ENCODE measurements around the gene CFDP1.

DNA sequence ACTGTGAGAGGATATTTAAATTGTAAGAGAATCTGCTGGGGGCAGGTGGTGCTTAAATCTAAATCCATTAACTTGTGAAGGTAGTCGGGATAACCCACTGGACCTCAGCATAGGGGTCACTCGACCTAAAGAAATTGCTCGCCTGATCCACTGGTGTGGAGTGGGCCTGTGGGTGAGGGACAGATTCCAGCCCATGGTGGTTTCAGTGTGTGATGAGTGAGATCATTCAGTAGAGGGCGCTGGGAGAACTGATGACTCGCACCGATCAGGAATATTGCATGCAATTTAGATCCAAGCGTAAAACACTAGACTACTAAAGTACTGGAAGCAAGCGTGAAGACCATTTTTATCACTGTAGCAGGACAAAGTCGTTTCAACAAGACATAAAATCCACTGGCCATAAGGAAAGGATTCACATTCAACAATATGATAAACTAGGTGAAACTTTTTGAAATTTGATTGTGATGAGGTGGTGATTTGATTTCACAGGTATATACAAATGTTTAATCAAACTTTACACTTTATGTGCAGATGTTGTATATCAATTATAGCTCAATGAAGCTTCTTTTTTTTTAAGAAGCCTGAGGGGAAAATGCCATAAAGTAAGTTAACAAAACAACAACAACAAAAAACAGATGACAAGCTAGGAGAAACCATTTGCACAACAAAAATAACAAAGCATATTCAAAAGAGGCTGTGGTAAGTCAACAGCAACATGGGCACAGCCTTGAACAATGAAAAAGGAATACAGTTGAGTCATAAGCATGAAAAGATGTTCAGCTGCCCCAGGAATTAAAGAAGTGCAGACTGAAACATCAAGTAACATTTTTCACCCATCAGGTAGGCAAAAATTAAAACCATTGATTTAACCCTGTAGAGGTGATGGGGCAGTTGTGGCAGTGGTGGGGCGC, 38.7 kb upstream of the CFDP1 start:
- no peak for TF ChIP-seq EZH2 (IDR thresholded peaks at IDR 0.05; ENCODE audit: borderline replicate concordance, low read depth, low read length, poor library complexity, severe bottlenecking)
- TF ChIP-seq, protein P1, sequence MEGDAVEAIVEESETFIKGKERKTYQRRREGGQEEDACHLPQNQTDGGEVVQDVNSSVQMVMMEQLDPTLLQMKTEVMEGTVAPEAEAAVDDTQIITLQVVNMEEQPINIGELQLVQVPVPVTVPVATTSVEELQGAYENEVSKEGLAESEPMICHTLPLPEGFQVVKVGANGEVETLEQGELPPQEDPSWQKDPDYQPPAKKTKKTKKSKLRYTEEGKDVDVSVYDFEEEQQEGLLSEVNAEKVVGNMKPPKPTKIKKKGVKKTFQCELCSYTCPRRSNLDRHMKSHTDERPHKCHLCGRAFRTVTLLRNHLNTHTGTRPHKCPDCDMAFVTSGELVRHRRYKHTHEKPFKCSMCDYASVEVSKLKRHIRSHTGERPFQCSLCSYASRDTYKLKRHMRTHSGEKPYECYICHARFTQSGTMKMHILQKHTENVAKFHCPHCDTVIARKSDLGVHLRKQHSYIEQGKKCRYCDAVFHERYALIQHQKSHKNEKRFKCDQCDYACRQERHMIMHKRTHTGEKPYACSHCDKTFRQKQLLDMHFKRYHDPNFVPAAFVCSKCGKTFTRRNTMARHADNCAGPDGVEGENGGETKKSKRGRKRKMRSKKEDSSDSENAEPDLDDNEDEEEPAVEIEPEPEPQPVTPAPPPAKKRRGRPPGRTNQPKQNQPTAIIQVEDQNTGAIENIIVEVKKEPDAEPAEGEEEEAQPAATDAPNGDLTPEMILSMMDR (conservative IDR thresholded peaks at IDR 0.05; ENCODE audit: low read depth, low read length) = peak; percentile 88
